ENCODE measurements around the gene NME7.
A peak's percentile ranks its signal among the peaks of the same experiment; 100 is the strongest.

The NME7 gene

GRCh38 chr1:169295846-169296245 is 71.8 kb downstream of the NME7 start:
- Histone ChIP-seq H3K27me3 (ENCODE audit: insufficient read depth, low read length, poor library complexity, severe bottlenecking) (peaks cover 20% of the 10 kb centered on the region), H3K4me1 (ENCODE audit: insufficient read depth, low read length, poor library complexity, severe bottlenecking) (peaks cover 36% of the 10 kb centered on the region), H2AFZ (ENCODE audit: low read length) (no peak overlapping the region), H3F3A (ENCODE audit: low read depth) (peaks cover 3% of the 10 kb centered on the region), H3K36me3 (ENCODE audit: insufficient read depth, low read length) (no peaks in the 10 kb centered on the region; the same call in 1 of the 2 replicates), H3K9ac (ENCODE audit: low read depth, low read length, poor library complexity, severe bottlenecking) (no peak overlapping the region), H3K9me3 (ENCODE audit: insufficient read depth, low read depth, low read length) (no peaks in the 10 kb centered on the region), H4K20me1 (ENCODE audit: insufficient read depth, low read length, poor library complexity, severe bottlenecking) (no peaks in the 10 kb centered on the region), H3K79me2 (ENCODE audit: insufficient read depth, low read length) (no peaks in the 10 kb centered on the region), H3K4me2 (ENCODE audit: low read depth, low read length, poor library complexity, severe bottlenecking) (peak overlapping the region; percentile 57), H3K9me2 (replicated peaks; ENCODE audit: low read depth, low read length) (no peaks in the 10 kb centered on the region), H3K4me3 (ENCODE audit: low read length, poor library complexity, severe bottlenecking) (no peak overlapping the region)
- TF ChIP-seq CTCF (conservative IDR thresholded peaks at IDR 0.05; ENCODE audit: low read length): no peak
- no peak for TF ChIP-seq EZH2phosphoT487 (IDR thresholded peaks at IDR 0.05; ENCODE audit: borderline replicate concordance)

DNA sequence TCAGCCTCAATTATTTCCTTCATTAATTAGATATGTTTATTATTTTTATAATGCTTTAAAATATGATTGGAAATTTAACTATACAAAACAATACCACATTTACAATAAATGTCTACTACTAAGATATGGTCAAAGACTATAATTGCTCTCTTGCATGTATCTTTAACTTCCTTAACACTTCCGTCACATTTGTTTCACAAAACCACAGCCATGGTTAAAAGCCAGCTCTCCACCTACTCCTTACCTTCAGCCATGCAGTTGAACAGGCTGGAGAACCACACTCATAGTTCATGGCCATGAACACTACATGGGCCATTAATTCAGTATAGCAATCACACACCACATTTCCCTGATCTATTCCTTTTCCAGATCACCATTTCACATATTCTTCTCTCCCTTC is 72.2 kb downstream of the NME7 start:
- no peaks in the 10 kb centered on the region; the same call in 1 of the 2 replicates for H3K36me3 ChIP-seq (ENCODE audit: insufficient read depth, low read length)
- H3K4me3 ChIP-seq (ENCODE audit: low read length, poor library complexity, severe bottlenecking): no peak overlapping the region
- H3K9ac ChIP-seq (ENCODE audit: low read depth, low read length, poor library complexity, severe bottlenecking): no peak overlapping the region
- H3K9me3 ChIP-seq (ENCODE audit: insufficient read depth, low read depth, low read length): no peaks in the 10 kb centered on the region
- no peak for TF ChIP-seq CTCF (conservative IDR thresholded peaks at IDR 0.05; ENCODE audit: low read length)
- peak; percentile 84 for TF ChIP-seq EZH2phosphoT487 (IDR thresholded peaks at IDR 0.05; ENCODE audit: borderline replicate concordance)
- H3K79me2 ChIP-seq (ENCODE audit: insufficient read depth, low read length): no peaks in the 10 kb centered on the region
- H3K27me3 ChIP-seq (ENCODE audit: insufficient read depth, low read length, poor library complexity, severe bottlenecking): peaks cover 20% of the 10 kb centered on the region
- peak overlapping the region; percentile 57 for H3K4me2 ChIP-seq (ENCODE audit: low read depth, low read length, poor library complexity, severe bottlenecking)
- H4K20me1 ChIP-seq (ENCODE audit: insufficient read depth, low read length, poor library complexity, severe bottlenecking): no peaks in the 10 kb centered on the region
- peaks cover 37% of the 10 kb centered on the region for H3K4me1 ChIP-seq (ENCODE audit: insufficient read depth, low read length, poor library complexity, severe bottlenecking)
- H2AFZ ChIP-seq (ENCODE audit: low read length): no peak overlapping the region
- peaks cover 3% of the 10 kb centered on the region for H3F3A ChIP-seq (ENCODE audit: low read depth)
- H3K9me2 ChIP-seq (replicated peaks; ENCODE audit: low read depth, low read length): no peaks in the 10 kb centered on the region

DNA sequence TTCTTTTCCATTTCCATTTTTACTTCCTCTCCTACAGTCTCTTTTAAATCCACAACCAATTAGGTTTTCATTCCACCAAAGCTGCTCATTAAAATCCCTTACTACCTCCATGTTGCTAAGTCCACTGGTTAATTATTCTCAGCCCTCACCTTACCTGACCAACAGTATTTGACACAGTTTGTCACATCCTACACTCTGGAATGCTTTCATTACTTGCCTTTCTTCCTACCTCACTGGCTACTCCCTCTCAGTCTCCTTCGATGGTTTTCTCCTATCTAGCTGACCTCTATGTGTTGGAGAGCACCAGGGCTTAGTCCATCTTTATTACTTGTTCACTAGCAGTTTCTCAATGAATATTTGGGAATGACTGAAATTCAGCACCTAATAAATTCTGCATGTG is 78.6 kb downstream of the NME7 start:
- Histone ChIP-seq H3K9ac (ENCODE audit: low read depth, low read length, poor library complexity, severe bottlenecking) (no peak overlapping the region), H3K36me3 (ENCODE audit: insufficient read depth, low read length) (peaks cover 6% of the 10 kb centered on the region; the same call in 1 of the 2 replicates), H3F3A (ENCODE audit: low read depth) (no peaks in the 10 kb centered on the region), H3K9me3 (ENCODE audit: insufficient read depth, low read depth, low read length) (0 out of 2 replicates have a peak, but pooled peaks cover 3% of the 10 kb centered on the region), H3K4me1 (ENCODE audit: insufficient read depth, low read length, poor library complexity, severe bottlenecking) (peaks cover 6% of the 10 kb centered on the region), H3K4me3 (ENCODE audit: low read length, poor library complexity, severe bottlenecking) (no peak overlapping the region), H3K4me2 (ENCODE audit: low read depth, low read length, poor library complexity, severe bottlenecking) (no peak overlapping the region), H2AFZ (ENCODE audit: low read length) (no peak overlapping the region), H3K27me3 (ENCODE audit: insufficient read depth, low read length, poor library complexity, severe bottlenecking) (peaks cover 14% of the 10 kb centered on the region), H3K79me2 (ENCODE audit: insufficient read depth, low read length) (no peaks in the 10 kb centered on the region), H4K20me1 (ENCODE audit: insufficient read depth, low read length, poor library complexity, severe bottlenecking) (no peaks in the 10 kb centered on the region), H3K9me2 (replicated peaks; ENCODE audit: low read depth, low read length) (no peaks in the 10 kb centered on the region)
- no peak for TF ChIP-seq CTCF (conservative IDR thresholded peaks at IDR 0.05; ENCODE audit: low read length)
- TF ChIP-seq EZH2phosphoT487 (IDR thresholded peaks at IDR 0.05; ENCODE audit: borderline replicate concordance): no peak

Measured in Loucy (cell line).